IPS-18c (cell line): ENCODE results near the gene TRIM9.

Source experiments
- H3K4me3 ChIP-seq: 2 replicates; pipeline ENCODE4 v1.7.0; 2013; ENCODE audit warnings: low read depth, mild to moderate bottlenecking, low read length, moderate library complexity; ENCODE audit not compliant: insufficient read depth
- H3K9me3 ChIP-seq: one replicate; pipeline ENCODE4 v1.6.1; 2013; ENCODE audit warnings: mild to moderate bottlenecking, low read length, moderate library complexity; ENCODE audit not compliant: control insufficient read depth, insufficient read depth

The TRIM9 gene

DNA sequence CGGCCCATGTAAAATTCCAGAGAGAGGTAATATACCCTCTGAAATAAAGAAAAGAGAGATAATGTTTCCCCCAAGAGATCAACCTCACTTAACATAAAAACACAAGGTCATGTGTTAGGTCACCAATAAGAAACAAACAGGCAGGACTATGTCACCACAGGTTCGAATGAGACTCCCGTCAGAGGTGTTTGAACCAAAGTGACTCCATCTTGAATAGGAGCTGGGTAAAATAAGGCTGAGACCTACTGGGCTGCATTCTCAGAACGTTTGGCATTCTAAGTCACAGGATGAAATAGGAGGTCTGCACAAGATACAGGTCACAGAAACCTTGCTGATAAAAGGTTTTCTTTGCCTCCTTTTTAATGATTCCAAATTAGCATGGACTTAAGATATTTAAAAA, 157.1 kb downstream of the TRIM9 start:
- H3K4me3 ChIP-seq, result no peak overlapping the region
- peaks cover 2% of the 10 kb centered on the region for H3K9me3 ChIP-seq

DNA sequence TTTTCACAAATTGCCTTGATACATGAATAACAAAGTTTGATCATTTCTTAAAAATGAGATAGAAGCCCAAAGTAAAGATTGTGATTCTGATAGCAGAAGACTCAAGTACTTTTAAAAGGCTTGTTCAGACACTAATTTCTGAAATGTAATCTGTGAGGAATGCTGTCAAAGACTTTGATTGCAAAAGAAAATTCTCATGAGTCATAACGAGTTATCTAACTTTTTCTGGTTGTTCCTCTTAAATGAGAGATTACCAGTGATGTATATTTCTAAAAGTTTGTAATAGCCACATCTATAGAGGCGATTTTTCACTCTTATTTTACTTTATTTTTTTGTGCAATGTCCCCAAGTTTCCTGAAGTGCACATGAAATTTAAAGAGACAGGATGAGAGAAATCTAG, 157.6 kb downstream of the TRIM9 start:
- H3K9me3 ChIP-seq, result peaks cover under 1% of the 10 kb centered on the region
- no peak overlapping the region for H3K4me3 ChIP-seq

DNA sequence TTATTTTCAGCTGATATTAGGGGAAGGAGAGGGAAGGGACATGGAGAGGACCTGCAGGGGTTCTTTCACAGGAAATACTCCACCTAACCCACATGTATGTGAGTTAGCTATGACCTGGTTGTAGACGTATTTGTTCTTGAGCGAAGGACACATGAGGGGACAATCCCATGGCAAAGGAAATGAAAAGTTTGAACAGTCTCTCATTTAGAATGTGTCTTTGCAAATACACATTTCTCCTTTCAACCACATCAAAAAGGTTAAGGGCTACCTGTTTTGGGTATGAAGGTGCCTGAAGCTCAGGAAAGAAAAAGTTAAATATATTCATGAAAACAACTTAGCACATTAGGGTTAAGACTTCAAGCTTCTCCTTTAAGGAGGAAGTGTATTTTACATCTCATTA, 158.0 kb downstream of the TRIM9 start:
- no peak overlapping the region for H3K4me3 ChIP-seq
- no peaks in the 10 kb centered on the region for H3K9me3 ChIP-seq

DNA sequence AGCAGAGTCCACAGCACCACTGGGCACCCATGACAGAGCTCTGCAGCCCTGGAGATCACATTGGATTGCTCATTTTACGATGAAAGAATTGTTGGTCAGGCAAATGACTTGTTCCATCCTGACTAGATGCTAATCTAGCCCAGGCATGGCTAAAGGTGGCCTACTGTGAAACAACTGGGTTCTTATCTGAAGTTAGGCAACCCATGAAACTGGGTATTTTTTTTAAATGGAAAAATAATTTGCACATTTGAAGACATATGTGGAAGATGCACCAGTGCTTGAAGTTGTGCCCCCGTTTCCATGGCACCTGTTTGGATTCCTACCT, 158.9 kb downstream of the TRIM9 start:
- Histone ChIP-seq H3K9me3 (no peaks in the 10 kb centered on the region), H3K4me3 (no peak overlapping the region)

DNA sequence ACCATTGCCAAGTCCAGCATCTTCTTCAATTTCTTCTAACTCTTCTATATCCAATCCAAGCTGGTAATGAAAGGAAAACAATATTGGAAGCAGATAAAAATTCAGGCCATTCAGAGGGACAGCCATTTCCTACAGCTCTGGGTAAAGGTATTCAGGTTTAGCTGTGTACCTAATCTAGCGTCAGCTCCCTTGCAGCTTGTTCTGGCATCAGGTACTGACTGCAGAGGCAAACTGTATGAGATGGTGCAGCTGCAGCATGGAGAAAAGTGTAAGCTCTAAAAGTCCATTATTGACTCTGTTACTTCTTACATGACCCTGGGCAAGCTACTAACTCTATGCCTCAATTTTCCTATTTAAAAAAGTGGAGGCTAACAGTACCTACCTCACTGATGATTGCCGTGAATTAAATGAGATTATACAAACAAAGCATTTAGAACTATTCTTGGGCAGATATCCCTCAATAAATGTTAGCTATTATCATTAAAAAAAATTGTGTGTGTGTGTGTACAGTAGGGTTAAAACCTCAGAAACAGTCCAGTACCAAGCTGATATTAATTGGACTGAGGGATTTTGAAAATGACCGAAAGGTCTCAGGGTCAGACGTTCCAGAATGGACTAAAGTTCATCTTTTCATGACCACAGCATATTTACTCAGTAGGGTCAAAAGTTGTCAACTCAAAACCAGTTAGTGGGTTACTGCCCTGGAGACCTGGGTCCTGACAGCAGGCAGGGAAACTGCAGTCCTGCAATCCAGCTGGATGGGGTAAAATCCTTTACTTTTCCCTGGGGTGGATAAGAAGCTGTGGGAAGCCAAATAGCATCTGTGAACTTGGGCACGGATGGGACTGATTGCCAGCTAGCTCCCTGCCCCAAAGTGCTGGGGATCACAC, 159.5 kb downstream of the TRIM9 start:
- no peak overlapping the region for H3K4me3 ChIP-seq

DNA sequence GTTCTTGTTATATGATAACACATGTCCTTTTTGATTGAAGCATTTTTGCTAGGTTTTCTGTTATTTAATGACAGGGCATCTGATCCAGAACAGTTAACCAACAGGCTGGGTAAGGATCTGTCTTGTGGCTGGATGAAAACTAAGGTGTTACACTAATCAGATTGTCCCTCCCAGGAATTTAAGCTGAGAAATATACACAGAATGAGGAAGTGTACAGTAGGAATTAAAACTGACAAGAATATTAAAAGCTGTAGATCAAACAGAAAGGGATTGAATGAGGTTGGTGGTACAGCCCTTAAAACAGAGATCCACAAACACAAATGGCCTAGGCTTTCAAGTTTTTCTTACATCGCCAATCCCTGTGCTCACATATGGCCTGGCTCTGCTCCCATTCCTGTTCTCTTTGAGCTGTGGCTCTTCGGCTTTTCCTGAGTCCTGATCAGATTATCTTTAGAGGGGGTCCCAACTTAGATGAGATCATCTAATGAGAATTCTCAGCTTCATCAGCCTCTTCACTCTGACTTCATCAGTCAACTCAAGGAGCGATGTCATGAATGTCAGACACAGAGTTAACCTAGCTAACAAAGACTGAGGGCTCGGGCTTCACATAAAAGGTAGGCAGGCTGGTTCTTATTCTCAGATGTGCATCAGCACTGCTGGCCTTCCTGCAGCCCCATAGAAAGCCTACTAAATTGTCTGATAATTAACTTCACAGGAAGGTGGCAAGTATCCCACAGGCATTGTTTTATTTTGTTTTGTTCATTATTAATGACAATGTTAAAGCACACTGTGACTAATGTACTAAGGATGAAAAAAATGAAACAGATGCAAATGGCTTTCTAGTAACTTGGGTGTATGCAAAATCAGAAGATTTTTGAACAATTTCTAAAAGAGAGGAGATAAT, 162.1 kb downstream of the TRIM9 start:
- Histone ChIP-seq H3K9me3 (no peaks in the 10 kb centered on the region), H3K4me3 (no peak overlapping the region)

More for the DNA sequence above, 159.5 kb downstream of the TRIM9 start:
- no peaks in the 10 kb centered on the region for H3K9me3 ChIP-seq

DNA sequence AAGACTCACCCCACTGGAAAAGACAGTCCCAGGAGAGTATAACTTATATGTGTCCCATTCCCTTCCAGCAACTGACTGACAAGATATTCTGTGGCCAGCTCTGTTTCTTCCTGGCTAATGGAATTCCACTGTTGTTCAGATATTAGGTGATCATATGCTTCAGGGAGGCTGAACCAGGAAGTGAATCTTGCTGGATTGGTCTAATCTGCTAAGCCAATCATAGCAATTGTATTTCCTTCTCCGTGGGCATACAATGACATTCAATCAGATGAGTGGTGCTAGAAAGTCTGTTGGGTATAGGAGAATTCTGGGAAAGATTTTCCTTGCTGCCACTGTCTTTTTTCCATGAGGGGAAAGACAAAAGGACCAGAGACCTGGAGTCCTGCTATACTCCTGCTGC, 162.7 kb downstream of the TRIM9 start:
- Histone ChIP-seq H3K4me3 (no peak overlapping the region), H3K9me3 (no peaks in the 10 kb centered on the region)

DNA sequence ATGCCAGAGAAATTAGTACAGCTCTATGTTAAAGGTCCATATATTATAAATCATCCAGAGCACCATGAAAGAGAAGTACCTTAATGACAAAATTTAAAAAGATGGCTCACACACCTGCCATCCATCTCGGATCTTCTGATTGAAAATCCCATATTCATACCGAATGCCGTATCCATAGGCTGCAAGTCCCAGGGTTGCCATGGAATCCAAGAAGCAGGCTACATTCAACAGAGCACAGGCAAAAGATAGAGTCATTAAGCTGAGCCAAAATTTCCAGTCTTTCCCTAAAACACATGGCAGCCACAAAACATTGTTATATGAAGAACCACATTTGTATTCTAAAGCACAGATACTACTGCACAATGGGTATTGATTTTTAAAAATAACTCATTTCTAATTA, 163.3 kb downstream of the TRIM9 start:
- Histone ChIP-seq H3K9me3 (no peaks in the 10 kb centered on the region), H3K4me3 (no peak overlapping the region)

DNA sequence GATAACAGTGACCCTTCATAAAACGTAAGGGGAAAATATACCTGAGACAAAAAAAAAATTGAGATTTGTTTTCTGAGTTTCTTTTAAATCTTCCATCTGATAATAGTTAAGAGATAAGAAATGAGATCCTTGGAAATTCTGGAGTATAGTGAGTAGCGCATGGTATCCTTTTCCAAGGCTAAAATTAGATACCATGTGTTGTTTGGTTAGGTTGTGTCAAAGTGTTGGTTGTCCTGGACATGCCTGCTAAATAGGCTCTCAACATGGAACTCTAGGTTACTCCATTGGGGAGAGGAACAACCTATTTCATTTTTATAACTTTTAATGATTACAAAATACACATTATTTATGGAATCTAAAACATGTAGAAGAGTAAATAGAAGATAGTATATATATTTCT, 165.4 kb downstream of the TRIM9 start:
- Histone ChIP-seq H3K9me3 (no peaks in the 10 kb centered on the region), H3K4me3 (no peak overlapping the region)

DNA sequence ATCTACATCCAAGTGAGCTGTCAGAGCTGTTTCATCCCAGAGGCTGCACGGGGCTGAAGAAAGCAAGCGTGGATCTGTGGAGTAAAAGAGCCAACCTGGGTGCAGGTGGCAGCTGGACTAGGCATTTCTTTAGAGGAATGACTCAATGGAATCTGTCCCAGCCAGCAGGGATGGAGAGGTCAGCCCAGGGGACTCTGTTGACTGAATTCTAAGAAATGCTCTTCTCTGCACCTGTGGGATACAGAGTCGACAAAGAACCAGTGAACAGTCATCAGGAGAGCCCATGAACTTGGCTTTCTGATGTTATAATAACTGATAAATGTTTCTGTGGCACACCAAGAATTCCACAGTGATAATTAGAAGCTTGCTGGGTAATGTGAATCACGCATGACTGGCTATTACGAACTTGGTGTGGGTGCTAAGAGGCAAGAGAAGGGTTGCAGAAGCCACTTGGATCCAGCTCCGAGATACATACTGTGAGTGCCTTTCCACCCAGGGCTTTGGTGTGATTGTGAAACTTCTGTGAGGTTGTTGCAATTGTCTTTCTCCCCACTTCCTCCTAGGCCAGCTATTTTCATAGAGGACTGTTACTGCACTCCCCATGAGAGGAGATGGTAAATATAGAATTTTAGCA, 166.8 kb downstream of the TRIM9 start:
- Histone ChIP-seq H3K4me3 (no peak overlapping the region), H3K9me3 (no peaks in the 10 kb centered on the region)

DNA sequence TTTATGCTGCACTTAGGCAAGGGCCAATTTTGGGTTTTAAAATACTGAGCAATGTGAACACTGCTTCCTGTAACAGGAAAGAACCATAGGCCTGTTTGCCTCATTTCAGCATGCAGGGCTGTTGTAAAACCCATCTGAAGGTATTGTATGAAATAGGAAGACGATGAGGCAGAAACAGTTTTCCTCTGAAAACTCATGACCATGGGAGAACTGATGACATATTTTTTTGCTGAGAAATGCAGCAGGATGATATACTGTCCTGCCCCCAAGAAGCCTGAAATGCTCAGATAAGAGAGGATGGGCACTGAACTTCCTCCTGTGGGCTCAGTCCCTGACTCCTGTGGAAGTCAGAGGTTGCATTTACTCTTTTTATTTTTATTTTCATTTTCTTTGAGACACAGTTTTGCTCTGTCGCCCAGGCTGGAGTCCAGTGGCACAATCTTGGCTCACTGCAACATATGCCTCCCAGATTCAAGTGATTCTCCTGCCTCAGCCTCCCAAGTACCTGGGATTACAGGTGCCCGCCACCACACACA, 168.0 kb downstream of the TRIM9 start:
- Histone ChIP-seq H3K9me3 (no peaks in the 10 kb centered on the region), H3K4me3 (no peak overlapping the region)
